Stimulated activated CD8-positive, alpha-beta memory T cell treated with anti-CD3 and anti-CD28 coated beads, Interleukin-2, amount 100 ng/mL, for 1 hour (primary cell): ENCODE data around the gene APBA2.

Experiments used
- DNase-seq, 2 donors: peaks; one replicate each; pipeline ENCODE4 v3.0.0-alpha.2; 2020; ENCODE audit warnings: low read depth in 2 of 2

Gene APBA2

GRCh38 chr15:29119847-29120246 lies 234.1 kb downstream of the APBA2 start:
- no peak for DNase-seq

GRCh38 chr15:29120593-29121368 lies 235.0 kb downstream of the APBA2 start:
- no peak for DNase-seq

- no peak for DNase-seq
Measured at GRCh38 chr15:29121369-29121656, 235.5 kb downstream of the APBA2 start.

GRCh38 chr15:29121907-29122306 lies 236.1 kb downstream of the APBA2 start:
- no peak for DNase-seq

GRCh38 chr15:29122506-29122905 lies 236.7 kb downstream of the APBA2 start:
- no peak for DNase-seq

GRCh38 chr15:29123171-29123570 lies 237.4 kb downstream of the APBA2 start:
- DNase-seq: no peak

- DNase-seq: no peak
Measured at GRCh38 chr15:29123991-29124390, 238.2 kb downstream of the APBA2 start.

- no peak for DNase-seq
Measured at GRCh38 chr15:29124581-29125381, 239.0 kb downstream of the APBA2 start.

GRCh38 chr15:29125382-29126207 lies 239.8 kb downstream of the APBA2 start:
- DNase-seq: no peak

- no peak for DNase-seq
Measured at GRCh38 chr15:29126208-29126536, 240.4 kb downstream of the APBA2 start.

GRCh38 chr15:29126821-29127461 lies 241.2 kb downstream of the APBA2 start:
- DNase-seq: no peak

GRCh38 chr15:29127506-29128430 lies 242.0 kb downstream of the APBA2 start:
- DNase-seq: no peak

GRCh38 chr15:29128671-29129070 lies 242.9 kb downstream of the APBA2 start:
- DNase-seq: no peak

GRCh38 chr15:29129221-29129620 lies 243.4 kb downstream of the APBA2 start:
- DNase-seq: no peak

- no peak for DNase-seq
Measured at GRCh38 chr15:29129926-29130325, 244.2 kb downstream of the APBA2 start.

GRCh38 chr15:29130476-29130875 lies 244.7 kb downstream of the APBA2 start:
- DNase-seq: no peak

- no peak for DNase-seq
Measured at GRCh38 chr15:29130951-29131839, 245.4 kb downstream of the APBA2 start.

GRCh38 chr15:29131840-29132420 lies 246.2 kb downstream of the APBA2 start:
- no peak for DNase-seq

- DNase-seq: no peak
Measured at GRCh38 chr15:29132735-29133181, 247.0 kb downstream of the APBA2 start.
